Fibroblast of skin of right quadriceps (primary cell): ENCODE results near the gene GPR137B.

Experiments
- DNase-seq: peaks from one replicate; pipeline ENCODE4 v3.0.0-alpha.2; 2013

The GPR137B gene, protein sequence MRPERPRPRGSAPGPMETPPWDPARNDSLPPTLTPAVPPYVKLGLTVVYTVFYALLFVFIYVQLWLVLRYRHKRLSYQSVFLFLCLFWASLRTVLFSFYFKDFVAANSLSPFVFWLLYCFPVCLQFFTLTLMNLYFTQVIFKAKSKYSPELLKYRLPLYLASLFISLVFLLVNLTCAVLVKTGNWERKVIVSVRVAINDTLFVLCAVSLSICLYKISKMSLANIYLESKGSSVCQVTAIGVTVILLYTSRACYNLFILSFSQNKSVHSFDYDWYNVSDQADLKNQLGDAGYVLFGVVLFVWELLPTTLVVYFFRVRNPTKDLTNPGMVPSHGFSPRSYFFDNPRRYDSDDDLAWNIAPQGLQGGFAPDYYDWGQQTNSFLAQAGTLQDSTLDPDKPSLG

DNA sequence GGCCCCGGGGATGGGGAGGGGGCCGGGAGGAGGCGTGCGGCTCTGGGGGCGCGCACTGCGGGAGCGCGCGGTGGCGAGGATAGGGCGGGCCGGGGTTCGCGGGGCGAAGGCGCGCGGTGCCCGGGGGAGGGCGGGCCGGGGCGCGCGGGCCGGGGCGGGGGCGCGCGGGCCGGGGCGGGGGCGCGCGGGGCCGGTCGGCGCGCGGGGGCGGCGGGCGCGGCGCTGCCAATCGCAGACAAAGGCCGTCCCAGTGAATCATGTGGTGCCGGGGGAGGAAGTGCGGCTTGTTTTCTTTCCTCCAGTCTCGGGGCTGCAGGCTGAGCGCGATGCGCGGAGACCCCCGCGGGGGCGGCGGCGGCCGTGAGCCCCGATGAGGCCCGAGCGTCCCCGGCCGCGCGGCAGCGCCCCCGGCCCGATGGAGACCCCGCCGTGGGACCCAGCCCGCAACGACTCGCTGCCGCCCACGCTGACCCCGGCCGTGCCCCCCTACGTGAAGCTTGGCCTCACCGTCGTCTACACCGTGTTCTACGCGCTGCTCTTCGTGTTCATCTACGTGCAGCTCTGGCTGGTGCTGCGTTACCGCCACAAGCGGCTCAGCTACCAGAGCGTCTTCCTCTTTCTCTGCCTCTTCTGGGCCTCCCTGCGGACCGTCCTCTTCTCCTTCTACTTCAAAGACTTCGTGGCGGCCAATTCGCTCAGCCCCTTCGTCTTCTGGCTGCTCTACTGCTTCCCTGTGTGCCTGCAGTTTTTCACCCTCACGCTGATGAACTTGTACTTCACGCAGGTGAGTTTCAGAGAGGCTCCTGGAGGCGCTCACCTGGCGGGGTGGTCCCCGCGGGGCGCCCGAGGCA is at the start of gene GPR137B:
Gene GPR137B (plus strand): TSS at position 287 of the 851 bp plus-strand sequence. CDS start 84 bp downstream, at position 371.
- peak; percentile 43 for DNase-seq

DNA sequence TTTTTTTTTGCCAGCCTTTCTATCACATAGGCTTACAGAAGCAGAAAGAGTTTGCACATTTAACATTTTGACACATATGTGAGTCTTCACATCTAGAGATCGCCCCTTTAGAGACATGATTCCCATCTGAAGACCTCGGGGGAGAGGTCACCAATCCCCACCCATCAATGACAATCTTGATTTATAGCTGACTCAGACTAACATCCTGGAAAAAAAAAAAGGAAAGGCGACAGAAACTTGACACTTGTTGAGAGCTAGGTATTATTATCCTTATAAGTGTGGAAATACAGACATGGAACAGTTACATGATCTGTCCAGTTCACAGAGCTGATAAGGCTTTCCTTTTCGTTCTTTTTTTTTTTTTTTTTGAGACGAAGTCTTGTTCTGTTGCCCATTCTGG is 49.4 kb upstream of the GPR137B start:
- DNase-seq, result no peak

DNA sequence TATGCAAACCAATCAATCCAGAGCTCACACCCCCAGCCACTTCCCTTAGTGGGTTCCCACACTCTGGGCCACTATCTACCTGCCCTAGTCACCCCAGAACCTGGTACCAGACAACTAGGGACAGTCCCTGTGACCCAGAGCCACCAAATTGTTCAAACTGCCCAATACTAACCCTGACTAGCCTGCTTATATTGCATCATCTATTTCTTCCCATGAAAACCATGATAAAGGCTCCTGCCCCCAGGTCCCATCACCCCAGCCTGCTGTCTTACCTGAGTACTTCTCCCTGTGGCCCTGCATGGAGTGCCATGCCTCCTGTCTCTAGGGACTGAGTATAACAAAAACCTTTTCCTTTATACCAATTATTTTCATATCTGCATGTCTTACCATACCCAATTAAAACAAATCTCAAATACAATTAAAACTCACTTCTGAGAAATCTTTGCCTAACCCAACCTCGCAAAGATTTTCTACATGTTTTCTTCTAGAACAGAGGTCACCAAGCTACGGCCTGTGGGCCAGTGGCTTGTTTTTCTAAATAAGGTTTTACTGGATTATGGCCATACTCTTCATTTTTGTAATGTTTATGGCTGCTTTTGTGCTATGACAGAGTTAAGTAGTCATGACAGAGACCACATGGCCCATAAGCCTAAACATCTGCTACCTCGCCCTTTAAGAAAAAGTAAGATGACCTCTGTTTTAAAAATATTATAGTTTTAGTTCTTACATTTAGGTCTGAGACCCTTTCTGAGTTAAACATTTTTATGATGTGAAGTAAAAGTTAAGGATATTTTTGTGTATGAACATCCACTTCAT is 46.4 kb upstream of the GPR137B start:
- no peak for DNase-seq

GRCh38 chr1:236096660-236097482 is 45.5 kb upstream of the GPR137B start:
- peak; percentile 18 for DNase-seq

DNA sequence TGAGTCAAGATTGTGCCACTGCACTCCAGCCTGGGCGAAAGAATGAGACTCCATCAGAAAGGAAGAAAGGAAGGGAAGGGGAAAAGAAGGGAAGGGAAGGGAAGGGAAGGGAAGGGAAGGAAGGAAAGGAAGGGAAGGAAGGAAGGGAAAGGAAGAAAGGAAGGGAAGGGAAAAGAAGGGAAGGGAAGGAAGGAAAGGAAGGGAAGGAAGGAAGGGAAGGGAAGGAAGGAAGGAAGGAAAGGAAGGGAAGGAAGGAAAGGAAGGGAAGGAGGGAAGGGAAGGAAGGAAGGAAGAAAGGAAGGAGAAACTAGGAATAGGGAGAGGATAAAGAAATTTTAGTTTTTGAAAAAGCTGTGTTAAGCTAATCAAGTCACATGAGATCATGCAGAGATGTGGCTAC is 44.1 kb upstream of the GPR137B start:
- no peak for DNase-seq

- DNase-seq, result peak; percentile 60
Measured at GRCh38 chr1:236099355-236099974, 42.9 kb upstream of the GPR137B start.

DNA sequence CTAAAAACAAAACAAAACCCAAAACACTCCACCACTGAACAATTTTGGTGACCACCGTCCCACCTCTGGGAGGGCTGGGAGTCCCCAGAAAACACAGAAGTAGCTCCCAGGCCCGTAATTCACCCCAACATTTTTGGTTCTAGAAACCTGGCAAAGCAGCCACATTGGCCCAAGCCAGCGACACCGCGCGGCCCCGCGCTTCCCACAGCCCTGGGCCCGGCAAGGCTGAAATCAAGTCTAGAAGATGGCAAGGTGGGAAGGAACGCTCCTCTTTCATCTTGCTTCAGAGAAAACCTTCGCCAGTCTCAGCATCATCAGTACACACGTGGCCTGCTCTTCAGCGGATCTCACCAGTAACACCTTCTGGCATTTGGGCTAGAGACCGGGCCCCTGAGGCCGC is 41.5 kb upstream of the GPR137B start:
- no peak for DNase-seq

GRCh38 chr1:236101233-236102200 is 40.8 kb upstream of the GPR137B start:
- no peak for DNase-seq

DNA sequence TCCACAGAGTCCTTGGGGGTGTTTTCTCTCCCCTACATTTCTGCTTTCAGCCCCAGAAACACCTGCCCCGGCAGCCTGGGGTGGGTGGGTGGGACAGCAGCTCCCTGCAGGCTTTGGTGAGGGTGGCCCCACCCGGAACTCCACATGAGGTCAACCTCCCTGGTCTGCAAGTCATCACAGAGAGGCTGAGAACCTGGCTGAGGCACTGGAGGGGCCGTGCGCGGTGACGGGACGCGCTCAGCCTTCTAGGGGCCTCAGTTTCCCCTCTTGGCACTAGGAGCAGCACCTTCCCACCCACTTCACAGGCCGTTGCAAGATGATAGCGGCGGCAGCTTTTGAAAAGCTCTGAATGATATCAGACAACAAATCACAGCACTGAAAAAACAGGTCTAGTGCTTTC is 39.7 kb upstream of the GPR137B start:
- no peak for DNase-seq

DNA sequence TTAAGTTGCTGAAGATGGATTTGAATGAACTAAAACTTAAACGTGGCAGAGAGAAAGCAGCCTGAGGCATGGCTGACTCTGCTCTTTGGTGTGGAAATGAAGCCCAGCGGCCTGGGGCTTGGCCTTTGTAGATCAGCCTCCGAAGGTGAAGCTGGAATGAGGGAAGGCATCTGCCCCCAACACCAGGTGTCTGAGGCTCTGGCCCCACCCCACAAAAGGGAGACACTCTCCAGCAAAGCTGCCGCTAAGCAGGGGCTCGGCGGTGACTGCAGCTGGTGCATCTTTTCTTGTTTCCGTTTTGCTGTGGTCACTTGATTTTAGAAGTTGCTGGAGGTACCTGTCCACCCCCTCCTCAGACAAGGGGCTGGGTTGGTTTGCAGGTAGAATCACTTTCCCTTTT is 39.3 kb upstream of the GPR137B start:
- DNase-seq, result no peak

DNA sequence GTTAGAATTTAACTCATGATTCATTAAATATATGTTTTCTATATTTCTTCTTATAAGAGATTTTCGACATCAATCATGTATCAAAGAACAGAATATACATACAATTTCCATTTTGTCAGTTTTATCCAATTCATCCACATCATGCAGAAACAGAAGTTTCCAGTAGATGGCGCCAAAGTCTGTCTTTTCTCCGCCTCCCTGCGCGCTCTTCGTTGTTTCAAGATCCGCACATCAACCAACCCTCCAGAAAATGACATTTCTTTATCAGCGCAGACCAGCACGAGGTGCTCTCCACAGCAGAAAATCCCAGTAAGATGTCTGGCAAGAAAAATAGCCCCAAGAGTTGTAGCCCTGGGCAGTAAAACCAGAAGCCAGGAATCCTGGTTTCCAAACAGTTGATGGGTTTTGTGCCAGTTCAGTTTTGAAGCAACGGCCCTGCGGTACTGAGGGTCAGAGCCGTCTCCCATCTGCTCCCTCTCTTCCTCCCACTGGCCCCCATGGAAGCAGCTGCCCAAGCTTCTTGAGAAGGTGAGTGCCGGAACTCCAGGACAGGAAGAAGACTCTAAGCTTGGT is 38.6 kb upstream of the GPR137B start:
- DNase-seq, result peak; percentile 47

GRCh38 chr1:236107121-236107907 is 35.0 kb upstream of the GPR137B start:
- DNase-seq, result no peak

DNA sequence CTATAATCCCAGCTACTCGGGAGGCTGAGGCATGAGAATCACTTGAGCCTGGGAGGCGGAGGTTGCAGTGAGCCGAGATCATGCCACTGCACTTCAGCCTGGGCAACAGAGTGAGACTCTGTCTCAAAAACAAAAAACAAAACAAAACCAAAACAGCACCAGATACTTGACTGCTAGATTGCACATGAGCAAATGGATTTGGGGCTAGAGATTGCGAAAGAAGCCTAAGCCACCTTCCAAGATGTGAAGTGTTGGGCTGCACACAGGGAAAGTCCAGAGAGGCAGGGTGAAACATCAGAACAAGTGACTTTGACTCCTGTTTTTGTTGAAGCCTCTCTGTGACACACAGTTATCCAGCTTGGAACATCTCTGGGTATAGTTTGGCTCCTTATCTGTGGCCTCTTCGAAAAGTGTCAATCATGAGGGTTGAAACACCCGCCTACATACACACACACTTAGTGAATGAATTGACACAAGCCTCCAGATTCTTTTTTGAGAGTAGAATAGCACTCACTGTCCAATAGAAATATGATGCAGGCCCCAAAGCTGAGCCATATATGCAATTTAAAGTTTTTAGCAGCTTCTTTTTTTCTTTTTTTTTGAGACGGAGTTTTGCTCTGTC is 34.2 kb upstream of the GPR137B start:
- DNase-seq, result no peak

GRCh38 chr1:236110137-236110536 is 32.2 kb upstream of the GPR137B start:
- no peak for DNase-seq

DNA sequence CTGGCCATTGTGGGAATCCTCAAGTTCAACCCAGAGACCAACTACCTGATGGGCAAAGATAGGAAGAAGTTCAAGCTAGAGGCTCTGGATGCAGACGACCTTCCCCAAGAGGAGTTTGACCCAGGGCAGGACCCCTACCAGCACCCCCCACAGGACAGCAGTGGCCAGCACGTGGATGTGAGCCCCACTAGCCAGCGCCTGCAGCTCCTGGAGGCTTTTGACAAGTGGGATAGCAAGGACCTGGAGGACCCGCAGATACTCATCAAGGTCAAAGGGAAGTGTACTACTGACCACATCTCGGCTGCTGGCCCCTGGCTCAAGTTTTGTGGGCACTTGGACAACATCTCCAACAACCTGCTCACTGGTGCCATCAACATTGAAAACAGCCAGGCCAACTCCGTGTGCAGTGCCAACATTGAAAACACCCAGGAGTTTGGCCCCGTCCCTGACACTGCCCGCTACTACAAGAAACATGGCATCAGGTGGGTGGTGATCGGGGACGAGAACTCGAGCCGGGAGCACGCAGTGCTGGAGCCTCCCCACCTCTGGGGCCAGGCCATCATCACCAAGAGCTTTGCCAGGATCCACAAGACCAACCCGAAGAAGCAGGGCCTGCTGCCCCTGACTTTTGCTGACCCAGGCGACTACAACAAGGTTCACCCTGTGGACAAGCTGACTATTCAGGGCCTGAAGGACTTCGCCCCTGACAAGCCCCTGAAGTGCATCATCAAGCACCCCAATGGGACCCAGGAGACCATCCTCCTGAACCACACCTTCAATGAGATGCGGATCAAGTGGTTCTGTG is 30.6 kb upstream of the GPR137B start:
- no peak for DNase-seq

DNA sequence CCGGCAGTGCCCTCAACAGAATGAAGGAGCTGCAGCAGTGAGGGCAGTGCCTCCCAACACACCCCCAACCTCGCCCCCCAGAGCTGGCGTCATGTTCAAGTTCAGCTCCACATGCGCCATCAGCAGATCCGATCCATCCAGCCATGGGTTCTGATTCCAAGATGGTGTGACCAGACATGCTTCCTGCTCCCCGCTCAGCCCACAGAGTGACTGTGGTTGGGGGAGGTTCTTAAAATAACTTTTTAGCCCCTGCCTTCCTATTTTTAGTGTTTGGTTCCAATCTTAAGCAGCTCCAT is 30.1 kb upstream of the GPR137B start:
- DNase-seq, result no peak

- no peak for DNase-seq
Measured at GRCh38 chr1:236113324-236114032, 28.9 kb upstream of the GPR137B start.
